MCF 10A (cell line): ENCODE results near the gene UNC13B. TPM values are rescaled to one million over a fixed set of nuclear protein-coding genes. Genes with fewer than 3 reads are reported as not detected.

Experiments used
- BruUV-seq: library from RNA; stranded (reverse); fragments of 400-500 nt; replicated peaks from 2 replicates; lab custom pipeline; 2021; lab: Mats Ljungman, UMichigan
- CTCF ChIA-PET: fragments of 300-600 bp; sonication (Branson Sonifier 250); formaldehyde crosslinking; extraction: SDS; loops from one replicate; lab custom pipeline; 2021; ENCODE audit warnings: antibody characterized with exemption, inconsistent platforms; lab: Yijun Ruan, JAX
- POLR2A ChIA-PET: fragments of 300-600, 350-650 bp; sonication (Branson Sonifier 250); formaldehyde crosslinking; extraction: SDS; loops from one replicate; lab custom pipeline; 2020; ENCODE audit warnings: antibody characterized with exemption, inconsistent platforms; lab: Yijun Ruan, JAX
- DNase-seq: peaks from one replicate; pipeline ENCODE4 v3.0.0-alpha.2; 2018; ENCODE audit not compliant: unreplicated experiment
- H3K27ac Mint-ChIP-seq: one replicate; pipeline ENCODE4 v1.8.0; 2022; ENCODE audit warnings: mild to moderate bottlenecking, low read depth, mixed read lengths; ENCODE audit not compliant: unreplicated experiment
- H3K27me3 Mint-ChIP-seq: one replicate; pipeline ENCODE4 v1.8.0; 2022; ENCODE audit warnings: mixed read lengths; ENCODE audit not compliant: insufficient read depth, unreplicated experiment
- H3K36me3 Mint-ChIP-seq: one replicate; pipeline ENCODE4 v1.8.0; 2022; ENCODE audit warnings: mild to moderate bottlenecking, moderate library complexity, mixed read lengths; ENCODE audit not compliant: insufficient read depth, unreplicated experiment
- H3K4me1 Mint-ChIP-seq: one replicate; pipeline ENCODE4 v1.8.0; 2022; ENCODE audit warnings: mixed read lengths; ENCODE audit not compliant: insufficient read depth, unreplicated experiment
- H3K4me3 Mint-ChIP-seq: one replicate; pipeline ENCODE4 v1.8.0; 2022; ENCODE audit warnings: mild to moderate bottlenecking, moderate library complexity, mixed read lengths; ENCODE audit not compliant: unreplicated experiment
- H3K9me3 Mint-ChIP-seq: one replicate; pipeline ENCODE4 v1.8.0; 2022; ENCODE audit warnings: mixed read lengths; ENCODE audit not compliant: unreplicated experiment
- CTCF ChIP-seq: fragments of 200-600 bp; IDR thresholded peaks from one replicate; pipeline ENCODE4 v1.8.0; 2022; ENCODE audit warnings: antibody characterized with exemption, mild to moderate bottlenecking; ENCODE audit not compliant: unreplicated experiment
- intact Hi-C: fragments of 100-400 bp; cut with micrococcal nuclease; formaldehyde crosslinking; loops from 2 replicates; pipeline ENCODE4 v1.14.1; 2022
- total RNA-seq: library from RNA; stranded (reverse); gene quantifications from 2 replicates; pipeline ENCODE4 v1.2.3, GENCODE V29; 2022

UNC13B gene
- total RNA-seq, 1 experiment from 2014 or later: 22.9 TPM

GRCh38 chr9:35397216-35397698 lies 235.4 kb downstream of the UNC13B start:
- intact Hi-C loops: no loop called here
- no peak overlapping the region for H3K27ac Mint-ChIP-seq
- H3K27me3 Mint-ChIP-seq: no peaks in the 10 kb centered on the region
- no TSS peak for BruUV-seq
- ChIA-PET CTCF (interaction anchor here (0.7 to 1.2 kb wide), 2 partner anchors 12 to 280 kb away, joined by 3 read pairs; no protein-coding TSS in a partner anchor), POLR2A (interaction anchor here (0.6 to 0.7 kb wide), 2 partner anchors 29 to 261 kb away, joined by 3 read pairs; no protein-coding TSS in a partner anchor)
- H3K36me3 Mint-ChIP-seq: peaks cover 17% of the 10 kb centered on the region
- H3K9me3 Mint-ChIP-seq: no peaks in the 10 kb centered on the region
- no peaks in the 10 kb centered on the region for H3K4me1 Mint-ChIP-seq
- H3K4me3 Mint-ChIP-seq: no peak overlapping the region
- no peak for TF ChIP-seq CTCF
- no peak for DNase-seq

DNA sequence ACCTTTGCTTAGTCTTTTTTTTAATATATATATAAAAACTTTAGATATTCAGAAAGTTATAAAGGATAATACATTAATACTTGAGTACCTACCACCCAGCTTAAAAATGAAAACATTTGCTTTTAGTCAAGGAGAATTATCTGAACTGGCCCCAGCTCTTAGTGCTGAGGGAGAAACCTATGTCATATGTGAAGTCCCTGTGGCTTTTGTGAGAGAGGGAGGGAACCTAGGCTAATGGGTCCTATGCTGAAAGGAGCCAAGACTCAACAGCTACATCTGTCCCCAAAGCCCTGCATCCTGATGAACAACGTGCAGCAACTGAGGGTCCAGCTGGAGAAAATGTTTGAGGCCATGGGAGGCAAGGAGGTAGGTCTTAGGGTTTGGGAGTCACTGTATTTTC lies 236.1 kb downstream of the UNC13B start:
- Mint-ChIP-seq H3K36me3 (peaks cover 16% of the 10 kb centered on the region), H3K27ac (no peak overlapping the region), H3K27me3 (no peaks in the 10 kb centered on the region), H3K4me1 (no peaks in the 10 kb centered on the region), H3K9me3 (no peaks in the 10 kb centered on the region), H3K4me3 (no peak overlapping the region)
- POLR2A ChIA-PET: interaction anchor here (0.6 to 0.7 kb wide), 2 partner anchors 29 to 261 kb away, joined by 3 read pairs; no protein-coding TSS in a partner anchor
- intact Hi-C loops: no loop called here
- TF ChIP-seq CTCF: no peak
- no peak for DNase-seq
- CTCF ChIA-PET: interaction anchor here (0.6 to 1.2 kb wide), 5 partner anchors 13 to 561 kb away, joined by 3 to 5 read pairs (median 3); no protein-coding TSS in a partner anchor
- no TSS peak for BruUV-seq

DNA sequence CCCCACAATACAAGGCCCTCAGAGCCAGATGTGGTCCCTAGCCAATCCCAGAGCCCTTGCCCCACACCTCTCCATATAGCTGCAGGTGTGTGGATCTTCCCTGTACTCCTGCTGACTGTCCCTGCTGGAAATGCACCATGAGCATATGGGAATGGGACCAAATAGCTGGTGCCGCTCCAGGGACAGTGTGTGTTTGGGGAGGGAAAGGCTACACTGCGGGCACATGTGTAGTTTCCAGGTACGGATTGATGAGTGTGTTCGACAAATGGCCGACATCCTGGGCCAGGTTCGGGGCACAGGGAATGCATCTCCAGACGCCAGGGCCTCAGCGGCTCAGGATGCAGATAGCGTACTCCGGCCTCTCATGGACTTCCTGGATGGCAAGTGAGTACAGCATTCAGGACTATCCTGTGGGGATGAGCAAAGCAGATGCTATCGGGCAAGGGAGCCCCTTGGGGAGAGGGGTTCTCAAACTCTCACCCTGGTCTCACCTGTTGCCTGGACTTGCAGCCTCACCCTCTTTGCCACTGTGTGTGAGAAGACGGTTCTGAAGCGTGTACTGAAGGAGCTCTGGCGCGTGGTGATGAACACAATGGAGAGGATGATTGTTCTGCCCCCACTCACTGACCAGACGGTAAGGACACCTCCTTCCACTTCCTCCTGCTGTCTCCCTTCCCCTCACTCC lies 237.0 kb downstream of the UNC13B start:
- no peaks in the 10 kb centered on the region for H3K9me3 Mint-ChIP-seq
- intact Hi-C loops: no loop called here
- no TSS peak for BruUV-seq
- no peaks in the 10 kb centered on the region for H3K4me1 Mint-ChIP-seq
- DNase-seq: no peak
- CTCF ChIA-PET: interaction anchor here (0.6 to 0.7 kb wide), 2 partner anchors 79 to 562 kb away, joined by 3 to 4 read pairs; no protein-coding TSS in a partner anchor
- TF ChIP-seq CTCF: no peak
- POLR2A ChIA-PET: no interaction called here
- H3K27me3 Mint-ChIP-seq: no peaks in the 10 kb centered on the region
- H3K36me3 Mint-ChIP-seq: peaks cover 20% of the 10 kb centered on the region
- no peak overlapping the region for H3K27ac Mint-ChIP-seq
- H3K4me3 Mint-ChIP-seq: no peak overlapping the region

DNA sequence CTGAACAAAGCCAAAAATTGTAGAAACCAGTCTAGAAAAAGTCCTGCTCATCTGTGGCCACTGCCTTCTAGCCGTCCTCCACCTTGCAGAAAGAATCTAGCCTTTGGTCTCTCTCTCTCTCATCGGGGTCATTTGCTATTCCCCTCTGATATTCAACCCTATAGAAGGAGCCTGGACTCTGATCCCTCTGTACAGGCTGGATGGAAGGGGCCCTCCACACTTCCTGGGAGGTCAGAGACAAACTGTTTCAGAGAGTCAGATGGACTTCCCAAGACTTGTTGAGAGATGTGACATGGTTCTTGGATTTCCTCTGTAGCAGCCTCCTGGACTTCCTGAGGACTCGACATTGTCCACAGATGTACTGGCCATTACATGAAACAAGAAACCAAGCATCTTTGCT lies 243.1 kb downstream of the UNC13B start:
- no peak overlapping the region for H3K4me3 Mint-ChIP-seq
- BruUV-seq: no TSS peak

More for the DNA sequence above, 243.1 kb downstream of the UNC13B start:
- DNase-seq: no peak
- TF ChIP-seq CTCF: no peak
- Mint-ChIP-seq H3K27me3 (no peaks in the 10 kb centered on the region), H3K4me1 (no peaks in the 10 kb centered on the region), H3K36me3 (peaks cover 6% of the 10 kb centered on the region), H3K9me3 (no peaks in the 10 kb centered on the region), H3K27ac (no peak overlapping the region)
- intact Hi-C loops: loop anchor here (10.0 kb wide), 1 partner anchor 60 kb away; no protein-coding TSS in a partner anchor
- ChIA-PET POLR2A (no interaction called here), CTCF (interaction anchor here (0.5 to 1.0 kb wide), 3 partner anchors 18 to 324 kb away, joined by 3 to 4 read pairs (median 4); no protein-coding TSS in a partner anchor)
